ENCODE results near the gene DOCK11. TPM values are rescaled to one million over a fixed set of nuclear protein-coding genes. Genes with fewer than 3 reads are reported as not detected.
"Not testable (repeated sequence)": the region's sequence is repeated elsewhere in the genome, so short reads cannot be mapped to it uniquely, and the experiment has no call there.

The DOCK11 gene
- polyA plus RNA-seq = 22.3 TPM

DNA sequence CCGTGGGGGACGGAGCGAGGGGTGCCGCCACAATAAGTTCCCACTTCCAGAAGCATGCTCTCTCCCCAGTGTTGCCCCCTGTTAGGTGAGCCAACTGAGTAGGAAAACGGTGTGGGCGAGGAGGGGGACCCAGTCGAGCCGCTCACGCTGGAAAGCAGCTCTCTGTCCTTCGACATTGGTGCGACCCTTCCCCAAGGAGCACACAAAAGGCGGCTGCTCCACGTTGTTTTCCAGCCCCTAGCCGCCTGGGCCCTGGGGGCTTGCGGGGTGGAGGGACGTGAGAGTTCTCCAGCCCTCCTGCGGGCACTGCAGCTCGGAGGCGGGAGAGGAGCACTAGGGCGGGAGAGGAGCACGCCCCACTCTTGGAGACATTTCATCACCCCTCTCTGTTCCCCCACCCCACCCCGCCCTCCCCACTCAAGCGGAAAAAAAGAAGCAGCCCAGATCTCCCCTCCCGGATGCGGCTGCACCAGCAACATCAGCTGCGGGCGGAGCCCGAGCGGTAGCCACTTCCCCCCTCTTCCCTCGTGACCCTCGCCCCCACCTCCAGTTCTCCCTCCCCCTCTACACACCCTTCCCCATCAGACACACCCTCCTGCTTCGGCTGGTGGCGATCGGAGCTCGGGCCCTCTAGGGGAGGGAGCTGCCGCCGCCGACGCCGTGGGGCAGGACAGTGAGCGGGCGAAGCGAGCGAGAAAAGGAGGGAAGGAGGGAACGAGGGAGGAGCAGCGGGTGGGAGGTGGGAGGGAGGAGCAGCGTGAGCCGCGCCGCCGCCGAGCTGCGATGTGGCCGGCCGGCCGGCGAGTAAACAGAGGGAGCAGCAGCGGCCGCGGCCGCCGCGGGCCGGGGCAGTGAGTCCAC lies at the start of gene DOCK11:
Gene DOCK11 (plus strand): TSS at position 755 of the 861 bp plus-strand sequence. CDS start 157 bp downstream, outside the sequence.
- Mint-ChIP-seq H3K27ac (peak within 1 kb of the TSS; percentile 93 to 98 (median 98)), H3K36me3 (peaks cover 2% of the 10 kb centered on the region), H3K9me3 (no peaks in the 10 kb centered on the region), H3K27me3 (no peaks in the 10 kb centered on the region), H3K4me3 (peak within 1 kb of the TSS; percentile 91 to 100 (median 98)), H3K4me1 (peaks cover 13 to 18% (median 15%) of the 10 kb centered on the region in 3 donors)

GRCh38 chrX:118448273-118448783 lies 47.3 kb upstream of the DOCK11 start:
- no peaks in the 10 kb centered on the region for H3K36me3 Mint-ChIP-seq
- H3K4me3 Mint-ChIP-seq = no peak overlapping the region
- H3K9me3 Mint-ChIP-seq = no peaks in the 10 kb centered on the region
- no peaks in the 10 kb centered on the region for H3K27me3 Mint-ChIP-seq
- H3K27ac Mint-ChIP-seq = no peak overlapping the region
- H3K4me1 Mint-ChIP-seq = no peaks in the 10 kb centered on the region

GRCh38 chrX:118455013-118455412 lies 40.6 kb upstream of the DOCK11 start:
- peak overlapping the region in 1 of 4 donors; percentile 15 for H3K4me3 Mint-ChIP-seq
- peaks cover 0 to 2% (median 2%) of the 10 kb centered on the region in 3 donors for H3K4me1 Mint-ChIP-seq
- no peaks in the 10 kb centered on the region for H3K36me3 Mint-ChIP-seq
- H3K27me3 Mint-ChIP-seq = no peaks in the 10 kb centered on the region
- H3K9me3 Mint-ChIP-seq = no peaks in the 10 kb centered on the region
- H3K27ac Mint-ChIP-seq = no peak overlapping the region

- no peaks in the 10 kb centered on the region for H3K9me3 Mint-ChIP-seq
- H3K4me3 Mint-ChIP-seq = no peak overlapping the region
- H3K27me3 Mint-ChIP-seq = peaks cover 4% of the 10 kb centered on the region
- peaks cover 0 to 2% (median 2%) of the 10 kb centered on the region in 3 donors for H3K4me1 Mint-ChIP-seq
- H3K27ac Mint-ChIP-seq = peak overlapping the region in 2 of 3 donors; percentile 51 to 67
- no peaks in the 10 kb centered on the region for H3K36me3 Mint-ChIP-seq
These were observed 36.1 kb upstream of the DOCK11 start for GRCh38 chrX:118459494-118459893.

DNA sequence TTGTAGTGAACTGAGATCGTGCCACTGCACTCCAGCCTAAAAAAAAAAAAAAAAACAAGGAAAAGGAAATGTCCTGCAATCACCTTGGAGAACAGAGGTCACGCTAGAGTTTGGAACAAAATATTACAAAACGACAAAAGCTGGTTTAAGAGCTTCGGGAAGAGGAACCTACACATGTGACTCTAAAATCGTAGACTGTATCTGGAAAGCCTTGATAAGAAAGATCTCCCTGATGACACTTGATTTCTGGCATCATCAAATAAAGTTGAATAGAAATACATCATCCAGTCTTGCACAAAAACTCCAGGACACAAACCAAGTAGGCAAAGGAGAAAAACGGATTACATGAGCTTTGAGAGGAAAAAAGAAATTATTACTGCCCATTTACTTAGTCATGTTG lies 31.1 kb upstream of the DOCK11 start:
- no peaks in the 10 kb centered on the region for H3K36me3 Mint-ChIP-seq
- no peak overlapping the region for H3K27ac Mint-ChIP-seq
- H3K27me3 Mint-ChIP-seq = peaks cover 4% of the 10 kb centered on the region
- H3K9me3 Mint-ChIP-seq = no peaks in the 10 kb centered on the region
- no peak overlapping the region for H3K4me3 Mint-ChIP-seq
- H3K4me1 Mint-ChIP-seq = no peaks in the 10 kb centered on the region

GRCh38 chrX:118468122-118468521 lies 27.5 kb upstream of the DOCK11 start:
- H3K4me3 Mint-ChIP-seq = no peak overlapping the region
- H3K9me3 Mint-ChIP-seq = peaks cover 0 to 4% (median 0%) of the 10 kb centered on the region in 3 donors
- peaks cover 4% of the 10 kb centered on the region for H3K27me3 Mint-ChIP-seq
- H3K27ac Mint-ChIP-seq = no peak overlapping the region
- H3K36me3 Mint-ChIP-seq = no peaks in the 10 kb centered on the region
- H3K4me1 Mint-ChIP-seq = peaks cover 0 to 1% (median 0%) of the 10 kb centered on the region in 3 donors

DNA sequence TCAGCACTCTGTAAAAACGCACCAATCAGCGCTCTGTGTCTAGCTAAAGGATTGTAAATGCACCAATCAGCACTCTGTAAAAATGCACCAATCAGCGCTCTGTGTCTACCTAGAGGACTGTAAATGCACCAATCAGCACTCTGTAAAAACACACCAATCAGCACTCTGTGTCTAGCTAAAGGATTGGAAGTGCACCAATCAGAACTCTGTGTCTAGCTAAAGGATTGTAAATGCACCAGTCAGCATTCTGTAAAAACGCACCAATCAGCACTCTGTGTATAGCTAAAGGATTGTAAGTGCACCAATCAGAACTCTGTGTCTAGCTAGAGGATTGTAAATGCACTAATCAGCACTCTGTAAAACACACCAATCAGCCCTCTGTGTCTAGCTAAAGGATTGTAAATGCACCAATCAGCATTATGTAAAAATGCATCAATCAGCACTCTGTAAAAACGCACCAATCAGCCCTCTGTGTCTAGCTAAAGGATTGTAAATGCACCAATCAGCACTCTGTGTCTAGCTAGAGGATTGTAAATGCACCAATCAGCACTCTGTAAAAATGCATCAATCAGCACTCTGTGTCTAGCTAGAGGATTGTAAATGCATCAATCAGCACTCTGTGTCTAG lies 24.8 kb upstream of the DOCK11 start:
- not testable (repeated sequence) for H3K27ac Mint-ChIP-seq, H3K27me3 Mint-ChIP-seq, H3K9me3 Mint-ChIP-seq, H3K4me1 Mint-ChIP-seq, H3K36me3 Mint-ChIP-seq, H3K4me3 Mint-ChIP-seq

- Mint-ChIP-seq H3K4me3 (no peak overlapping the region), H3K36me3 (no peaks in the 10 kb centered on the region), H3K27ac (no peak overlapping the region), H3K9me3 (peaks cover 0 to 4% (median 0%) of the 10 kb centered on the region in 3 donors), H3K27me3 (no peaks in the 10 kb centered on the region), H3K4me1 (peaks cover 0 to 1% (median 0%) of the 10 kb centered on the region in 3 donors)
These were observed 21.0 kb upstream of the DOCK11 start for GRCh38 chrX:118474586-118474985.

DNA sequence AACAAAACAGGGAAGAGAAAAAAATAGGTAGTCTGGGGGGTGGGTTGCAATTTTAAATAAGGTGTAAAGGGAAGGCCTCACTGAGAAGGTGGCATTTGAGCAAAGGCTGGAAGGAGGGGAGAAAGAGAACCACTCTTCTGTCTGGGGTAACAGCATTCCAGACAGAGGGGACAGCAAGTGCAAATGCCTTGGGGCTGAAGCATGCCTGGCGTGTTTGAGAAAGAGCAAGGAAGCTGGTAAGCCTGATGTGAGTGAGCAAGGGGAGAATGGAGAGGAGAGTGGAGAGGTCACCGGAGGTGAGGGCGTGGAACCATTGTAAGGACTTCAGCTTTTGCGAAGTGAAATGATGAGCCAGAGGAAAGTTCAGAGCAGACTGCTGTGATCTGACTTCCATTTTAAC lies 19.7 kb upstream of the DOCK11 start:
- no peak overlapping the region for H3K4me3 Mint-ChIP-seq
- peaks cover 0 to 1% (median 0%) of the 10 kb centered on the region in 3 donors for H3K4me1 Mint-ChIP-seq
- H3K27me3 Mint-ChIP-seq = no peaks in the 10 kb centered on the region
- no peaks in the 10 kb centered on the region for H3K9me3 Mint-ChIP-seq
- no peak overlapping the region for H3K27ac Mint-ChIP-seq
- H3K36me3 Mint-ChIP-seq = no peaks in the 10 kb centered on the region

- no peaks in the 10 kb centered on the region for H3K4me1 Mint-ChIP-seq
- no peaks in the 10 kb centered on the region for H3K9me3 Mint-ChIP-seq
- H3K36me3 Mint-ChIP-seq = no peaks in the 10 kb centered on the region
- H3K27me3 Mint-ChIP-seq = no peaks in the 10 kb centered on the region
- H3K27ac Mint-ChIP-seq = no peak overlapping the region
- no peak overlapping the region for H3K4me3 Mint-ChIP-seq
These were observed 15.4 kb upstream of the DOCK11 start for GRCh38 chrX:118480172-118480571.

DNA sequence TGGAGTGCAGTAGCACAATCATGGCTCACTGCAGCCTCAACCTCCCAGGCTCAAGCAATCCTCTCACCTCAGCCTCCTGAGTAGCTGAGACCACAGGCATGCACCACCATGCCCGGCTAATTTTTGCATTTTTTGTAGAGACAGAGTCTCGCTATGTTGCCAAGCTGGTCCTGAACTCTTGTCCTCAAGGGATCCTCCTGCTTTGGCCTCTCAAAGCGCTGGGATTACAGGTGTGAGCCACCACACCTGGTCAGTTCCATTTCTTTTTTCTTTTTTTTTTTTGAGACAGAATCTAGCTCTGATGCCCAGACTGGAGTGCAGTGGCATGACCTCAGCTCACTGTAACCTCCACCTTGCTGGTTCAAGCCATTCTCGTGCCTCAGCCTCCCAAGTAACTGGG lies 13.2 kb upstream of the DOCK11 start:
- not testable (repeated sequence) for H3K27me3 Mint-ChIP-seq, H3K9me3 Mint-ChIP-seq, H3K36me3 Mint-ChIP-seq, H3K4me1 Mint-ChIP-seq, H3K4me3 Mint-ChIP-seq, H3K27ac Mint-ChIP-seq

- no peaks in the 10 kb centered on the region for H3K36me3 Mint-ChIP-seq
- no peaks in the 10 kb centered on the region for H3K4me1 Mint-ChIP-seq
- no peaks in the 10 kb centered on the region for H3K27me3 Mint-ChIP-seq
- H3K9me3 Mint-ChIP-seq = no peaks in the 10 kb centered on the region
- H3K27ac Mint-ChIP-seq = peak overlapping the region in 1 of 3 donors; percentile 78
- H3K4me3 Mint-ChIP-seq = no peak overlapping the region
These were observed 11.3 kb upstream of the DOCK11 start for GRCh38 chrX:118484216-118484903.

GRCh38 chrX:118486693-118487092 lies 8.9 kb upstream of the DOCK11 start:
- not testable (repeated sequence) for H3K4me3 Mint-ChIP-seq, H3K27me3 Mint-ChIP-seq, H3K9me3 Mint-ChIP-seq, H3K27ac Mint-ChIP-seq, H3K4me1 Mint-ChIP-seq, H3K36me3 Mint-ChIP-seq

DNA sequence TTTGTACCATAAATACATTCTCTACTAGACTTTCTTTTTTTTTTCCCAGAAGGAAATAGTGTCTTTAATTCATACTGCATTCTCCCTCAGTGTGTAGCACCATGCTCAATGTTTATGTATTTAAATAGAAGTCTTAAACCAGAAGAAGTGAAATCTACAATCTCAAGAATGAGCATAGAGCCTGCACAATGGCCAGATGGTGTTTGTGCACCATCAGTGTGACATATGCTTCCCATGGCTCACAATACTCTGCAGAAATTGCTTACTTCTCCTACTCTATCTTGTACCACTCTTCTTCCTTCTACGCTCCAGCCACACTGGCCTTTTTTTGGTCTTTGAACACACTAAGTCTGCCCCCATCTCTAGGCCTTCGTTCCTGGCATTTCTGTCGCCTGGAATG lies 2.6 kb upstream of the DOCK11 start:
- Mint-ChIP-seq H3K4me3 (no peak overlapping the region), H3K27ac (peak overlapping the region in 2 of 3 donors; percentile 11 to 93), H3K9me3 (no peaks in the 10 kb centered on the region), H3K36me3 (peaks cover 2% of the 10 kb centered on the region), H3K27me3 (no peaks in the 10 kb centered on the region), H3K4me1 (peaks cover 6 to 10% (median 10%) of the 10 kb centered on the region in 3 donors)

Data from IgD-negative memory B cell (primary cell).